GM10248 (cell line): ENCODE data around the gene COBL.
"Not testable (repeated sequence)": the region's sequence is repeated elsewhere in the genome, so short reads cannot be mapped to it uniquely, and the experiment has no call there.

Source experiments
- CTCF ChIA-PET: fragments of 300-600 bp; sonication (Branson Sonifier 250); formaldehyde crosslinking; extraction: SDS; loops from one replicate; lab custom pipeline; 2021; ENCODE audit warnings: antibody characterized with exemption; lab: Yijun Ruan, JAX
- POLR2A ChIA-PET: fragments of 350-650 bp; sonication (Branson Sonifier 250); formaldehyde crosslinking; extraction: SDS; loops from one replicate; lab custom pipeline; 2020; ENCODE audit warnings: antibody characterized with exemption; lab: Yijun Ruan, JAX
- DNase-seq: peaks from one replicate; pipeline ENCODE4 v3.0.0; 2012; ENCODE audit errors: extremely low spot score
- CTCF ChIP-seq: IDR thresholded peaks from 2 replicates; pipeline ENCODE4 v1.5.1; 2012; ENCODE audit warnings: mild to moderate bottlenecking, low read depth; ENCODE audit errors: extremely low read depth, missing control alignments, control extremely low read depth

COBL gene

GRCh38 chr7:51005074-51005473 lies 311.5 kb downstream of the COBL start:
- CTCF ChIA-PET, result interaction anchor here (1.4 kb wide), 1 partner anchor 32 kb away, joined by 3 read pairs; no protein-coding TSS in a partner anchor
- no peak for DNase-seq
- POLR2A ChIA-PET, result no interaction called here
- no peak for TF ChIP-seq CTCF

- POLR2A ChIA-PET, result no interaction called here
- no peak for TF ChIP-seq CTCF
- DNase-seq, result no peak
- CTCF ChIA-PET, result interaction anchor here (1.0 to 1.9 kb wide), 2 partner anchors 8 to 32 kb away, joined by 3 to 4 read pairs; no protein-coding TSS in a partner anchor
Measured at GRCh38 chr7:51000956-51001355, 315.7 kb downstream of the COBL start.

- no peak for TF ChIP-seq CTCF
- ChIA-PET CTCF (interaction anchor here (1.1 kb wide), 1 partner anchor 14 kb away, joined by 3 read pairs; no protein-coding TSS in a partner anchor), POLR2A (no interaction called here)
Measured at GRCh38 chr7:50994753-50995319, 321.8 kb downstream of the COBL start.

GRCh38 chr7:50990214-50990613 lies 326.4 kb downstream of the COBL start:
- CTCF ChIA-PET, DNase-seq: not testable (repeated sequence)
- POLR2A ChIA-PET, result interaction anchor here (0.6 kb wide), 1 partner anchor 10 kb away, joined by 6 read pairs; no protein-coding TSS in a partner anchor

More at GRCh38 chr7:50994753-50995319, 321.8 kb downstream of the COBL start:
- no peak for DNase-seq

- DNase-seq, result no peak
- CTCF ChIA-PET, result no interaction called here
- POLR2A ChIA-PET, result no interaction called here
- no peak for TF ChIP-seq CTCF
Measured at GRCh38 chr7:50988988-50989387, 327.6 kb downstream of the COBL start.

GRCh38 chr7:50988465-50988864 lies 328.1 kb downstream of the COBL start:
- ChIA-PET CTCF (no interaction called here), POLR2A (no interaction called here)
- TF ChIP-seq CTCF, result no peak
- DNase-seq, result no peak

GRCh38 chr7:50985096-50985495 lies 331.5 kb downstream of the COBL start:
- no peak for TF ChIP-seq CTCF
- no peak for DNase-seq
- ChIA-PET POLR2A (no interaction called here), CTCF (no interaction called here)
